HG03432 (cell line): ENCODE data around the gene ST13.
"Not testable (repeated sequence)": the region's sequence is repeated elsewhere in the genome, so short reads cannot be mapped to it uniquely, and the experiment has no call there.

Experiments
- ATAC-seq: cut with Tn5 transposase; IDR thresholded peaks from one replicate; pipeline ENCODE4 v1.9.1; 2021; ENCODE audit warnings: mild to moderate bottlenecking, moderate library complexity; ENCODE audit not compliant: unreplicated experiment

Gene ST13

GRCh38 chr22:40791241-40791640 lies 65.2 kb downstream of the ST13 start:
- ATAC-seq = no peak

DNA sequence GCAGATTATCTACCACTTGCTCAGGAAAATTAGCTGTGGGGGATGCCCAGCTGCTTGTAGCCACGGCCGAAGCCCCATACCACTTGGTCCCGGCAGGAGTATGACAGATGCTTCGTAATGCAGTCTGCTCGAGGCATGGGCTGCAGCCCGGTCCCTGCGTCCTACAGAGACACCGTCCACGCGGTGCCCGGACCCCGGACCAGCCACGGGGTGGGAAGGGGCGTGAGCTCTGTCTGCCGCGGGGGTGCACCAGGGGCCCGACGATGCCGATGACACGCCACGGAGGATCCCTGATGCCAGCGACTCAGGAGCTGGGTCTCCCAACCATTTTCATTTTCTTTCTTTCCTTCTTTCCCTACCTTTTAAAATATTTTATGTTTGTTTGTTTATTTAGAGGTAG lies 67.3 kb downstream of the ST13 start:
- ATAC-seq = no peak

- ATAC-seq = no peak
Measured at GRCh38 chr22:40782521-40782920, 73.9 kb downstream of the ST13 start.

DNA sequence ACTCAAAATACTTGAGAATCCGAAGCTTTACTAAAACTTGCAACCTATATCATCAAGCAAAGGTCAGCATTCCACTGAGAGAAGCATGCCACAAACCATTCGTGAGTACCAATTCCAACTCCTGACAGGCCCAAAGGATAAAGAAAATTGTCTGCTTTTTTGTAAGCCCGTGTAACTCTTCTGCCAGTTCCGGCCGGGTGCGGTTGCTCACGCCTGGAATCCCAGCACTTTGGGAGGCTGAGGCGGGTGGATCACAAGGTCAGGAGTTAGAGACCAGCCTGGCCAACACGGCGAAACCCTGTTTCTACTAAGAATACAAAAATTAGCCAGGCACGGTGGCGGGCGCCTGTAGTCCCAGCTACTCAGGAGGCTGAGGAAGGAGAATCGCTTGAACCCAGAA lies 74.7 kb downstream of the ST13 start:
- ATAC-seq = not testable (repeated sequence)
